SK-MEL-5 (cell line): ENCODE data around the gene IFT122. TPM values are rescaled to one million over a fixed set of nuclear protein-coding genes. Genes with fewer than 3 reads are reported as not detected.
"Not testable (repeated sequence)": the region's sequence is repeated elsewhere in the genome, so short reads cannot be mapped to it uniquely, and the experiment has no call there.

Experiments
- DNase-seq: peaks from one replicate; pipeline ENCODE4 v3.0.0-alpha.2; 2016; ENCODE audit warnings: low read depth, low spot score
- in situ Hi-C: cut with HindIII; loops from 2 replicates; pipeline ENCODE4 v1.10.0; 2016; ENCODE audit warnings: low sequenced_read_pairs, high pct_unique_total_duplicates, low pct_unique_long_range_greater_than_20kb
- total RNA-seq: library from RNA; depleted of rRNA; stranded (reverse); fragments of >200 nt; shearing (Covaris generic); gene quantifications from 2 replicates; pipeline ENCODE4 v1.2.3, GENCODE V29; 2014

Gene IFT122
- total RNA-seq, 1 experiment from 2014 or later: 8.6 TPM

GRCh38 chr3:129499604-129500333 is 59.7 kb downstream of the IFT122 start:
- in situ Hi-C loops: not testable (repeated sequence)

GRCh38 chr3:129500334-129500658 is 60.3 kb downstream of the IFT122 start:
- no peak for DNase-seq
- in situ Hi-C loops: no loop called here

More at GRCh38 chr3:129499604-129500333, 59.7 kb downstream of the IFT122 start:
- DNase-seq: not testable (repeated sequence)

GRCh38 chr3:129501630-129502029 is 61.6 kb downstream of the IFT122 start:
- no peak for DNase-seq
- in situ Hi-C loops: no loop called here

DNA sequence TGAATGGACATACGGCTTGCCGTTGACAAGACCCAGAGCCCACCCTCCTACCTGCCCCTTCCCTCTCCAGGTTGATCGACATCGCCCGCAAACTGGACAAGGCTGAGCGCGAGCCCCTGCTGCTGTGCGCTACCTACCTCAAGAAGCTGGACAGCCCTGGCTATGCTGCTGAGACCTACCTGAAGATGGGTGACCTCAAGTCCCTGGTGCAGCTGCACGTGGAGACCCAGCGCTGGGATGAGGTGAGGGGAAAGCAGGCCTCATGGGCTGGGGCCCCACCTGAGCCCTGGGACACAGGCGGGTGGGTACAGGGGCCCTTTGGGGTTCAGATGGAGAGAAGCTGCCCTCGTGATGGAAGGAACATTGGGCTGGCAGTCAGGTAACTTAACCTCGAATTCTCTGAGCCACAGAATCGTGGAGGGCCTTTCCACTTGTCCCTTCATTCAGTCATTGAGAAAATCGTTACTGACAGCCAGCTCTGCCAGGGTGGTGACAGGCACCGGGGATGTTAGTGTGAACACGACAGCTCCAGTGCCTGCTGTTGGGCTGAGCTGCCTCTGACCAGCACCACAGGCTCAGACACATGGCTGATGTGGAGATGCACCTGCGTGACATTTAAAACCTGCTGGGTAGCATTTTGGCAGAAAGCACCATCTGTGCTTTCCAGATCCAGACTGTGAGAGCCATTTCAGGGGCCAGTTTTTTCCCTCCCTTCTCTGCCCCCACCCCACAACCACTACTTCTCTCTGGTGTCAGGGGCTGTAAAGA is 62.8 kb downstream of the IFT122 start:
- in situ Hi-C loops: no loop called here
- DNase-seq: no peak

GRCh38 chr3:129503471-129504291 is 63.7 kb downstream of the IFT122 start:
- in situ Hi-C loops: no loop called here
- DNase-seq: no peak

GRCh38 chr3:129504471-129505100 is 64.6 kb downstream of the IFT122 start:
- in situ Hi-C loops: no loop called here
- DNase-seq: no peak

GRCh38 chr3:129505341-129505740 is 65.3 kb downstream of the IFT122 start:
- DNase-seq: no peak
- in situ Hi-C loops: no loop called here

DNA sequence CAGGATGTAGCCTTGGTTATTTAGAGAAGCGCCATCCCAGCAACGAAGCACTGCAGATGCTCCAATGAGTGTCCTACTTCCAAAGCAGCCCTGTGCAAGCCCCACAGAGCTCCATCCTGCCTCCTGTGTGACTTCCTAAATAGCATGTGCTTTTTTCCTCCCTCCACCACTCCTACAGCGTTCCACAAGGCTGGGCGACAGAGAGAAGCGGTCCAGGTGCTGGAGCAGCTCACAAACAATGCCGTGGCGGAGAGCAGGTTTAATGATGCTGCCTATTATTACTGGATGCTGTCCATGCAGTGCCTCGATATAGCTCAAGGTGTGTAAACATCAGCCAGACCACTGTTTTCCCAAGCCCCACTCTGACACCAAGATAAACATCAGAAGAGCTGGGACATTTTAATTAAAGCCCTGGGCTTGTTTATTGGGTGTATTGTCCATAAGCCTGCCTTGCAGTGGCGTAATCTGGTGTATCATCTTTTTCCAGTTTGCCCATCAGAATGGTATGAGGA is 66.3 kb downstream of the IFT122 start:
- DNase-seq: no peak
- in situ Hi-C loops: no loop called here

- in situ Hi-C loops: no loop called here
These were observed 67.3 kb downstream of the IFT122 start for GRCh38 chr3:129507181-129507831.

DNA sequence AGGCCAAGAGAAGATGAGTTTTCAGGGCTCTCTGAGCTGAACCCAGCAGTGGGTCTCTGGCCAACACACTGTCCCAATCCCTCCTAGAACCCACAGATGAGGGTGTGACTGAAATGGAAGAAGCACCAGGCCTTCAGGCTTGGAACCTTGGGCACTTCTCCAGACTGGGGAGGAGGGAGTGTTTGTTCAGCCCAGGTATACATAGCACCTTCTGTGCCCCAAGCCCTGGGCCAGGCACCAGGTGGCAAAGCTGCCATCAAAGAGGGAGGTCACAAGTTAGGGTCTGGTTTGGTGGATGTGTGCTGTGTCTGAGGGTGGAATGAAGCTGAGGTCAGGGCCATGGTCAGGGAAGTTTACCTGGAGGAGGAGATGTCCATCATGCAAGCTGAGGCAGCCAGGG is 72.6 kb downstream of the IFT122 start:
- in situ Hi-C loops: no loop called here
- DNase-seq: no peak

More at GRCh38 chr3:129507181-129507831, 67.3 kb downstream of the IFT122 start:
- DNase-seq: no peak

DNA sequence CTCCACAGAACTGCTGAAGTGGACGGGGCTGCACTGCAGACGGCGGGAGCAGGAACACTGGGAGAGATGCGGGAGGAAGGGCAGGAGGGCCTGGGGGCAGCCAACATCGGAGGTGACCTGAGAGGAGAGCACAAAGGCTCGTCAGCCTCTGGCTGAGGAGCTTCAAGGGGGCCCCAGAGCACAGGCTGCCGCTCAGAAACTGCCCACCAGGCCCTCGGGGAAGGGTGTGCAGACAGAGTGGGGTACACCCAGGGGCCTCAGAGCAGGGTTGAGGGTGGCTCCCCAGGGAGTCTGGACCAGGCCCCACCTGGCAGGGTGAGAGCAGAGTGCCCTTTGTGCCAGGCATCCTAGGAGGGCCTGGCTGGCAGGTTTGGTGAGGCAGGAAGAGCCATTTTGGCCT is 73.7 kb downstream of the IFT122 start:
- no peak for DNase-seq
- in situ Hi-C loops: no loop called here

GRCh38 chr3:129514110-129514509 is 74.1 kb downstream of the IFT122 start:
- DNase-seq: no peak
- in situ Hi-C loops: no loop called here

GRCh38 chr3:129514563-129514962 is 74.5 kb downstream of the IFT122 start:
- in situ Hi-C loops: no loop called here

GRCh38 chr3:129515108-129515820 is 75.2 kb downstream of the IFT122 start:
- in situ Hi-C loops, DNase-seq: not testable (repeated sequence)

More at GRCh38 chr3:129514563-129514962, 74.5 kb downstream of the IFT122 start:
- DNase-seq: no peak

- DNase-seq, in situ Hi-C loops: not testable (repeated sequence)
These were observed 75.9 kb downstream of the IFT122 start for GRCh38 chr3:129515821-129516432.

DNA sequence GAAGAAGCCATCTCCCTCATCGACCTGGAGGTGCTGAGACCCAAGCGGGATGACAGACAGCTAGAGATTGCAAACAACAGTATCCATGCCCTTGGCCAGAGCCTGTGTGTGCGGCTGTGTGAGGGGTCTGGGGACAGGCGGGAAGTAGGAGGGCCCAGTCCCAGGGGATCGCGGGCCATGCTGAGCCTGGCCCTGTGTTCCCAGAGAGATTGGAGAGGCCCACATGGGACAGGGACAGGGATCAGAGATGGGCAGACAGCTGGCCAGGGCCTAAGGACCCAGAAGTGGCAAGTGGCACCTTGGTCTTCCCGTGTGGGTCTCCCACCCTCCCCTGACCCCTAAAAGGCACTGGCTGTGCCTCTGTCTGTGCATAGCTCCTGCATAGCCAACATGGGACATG is 77.5 kb downstream of the IFT122 start:
- in situ Hi-C loops: no loop called here
- no peak for DNase-seq
